ENCODE results near the gene RHBDL1.
A peak's percentile ranks its signal among the peaks of the same experiment; 100 is the strongest.

GRCh38 chr16:720447-720989, 45.0 kb downstream of the RHBDL1 start:
- TF ChIP-seq EZH2 (IDR thresholded peaks at IDR 0.05; ENCODE audit: borderline replicate concordance, insufficient read depth, low read length, poor library complexity, severe bottlenecking) (no peak), CTCF (IDR thresholded peaks at IDR 0.05; ENCODE audit: poor library complexity, severe bottlenecking) (peak; percentile 47), TAF1 (IDR thresholded peaks at IDR 0.05; ENCODE audit: low read depth) (no peak), POLR2AphosphoS5 (IDR thresholded peaks at IDR 0.05) (no peak)
